GM06990 (cell line): ENCODE measurements around the gene SLC35A1.

Experiments
- DNase-seq: peaks from one replicate; pipeline ENCODE4 v3.0.0-alpha.2; 2011; ENCODE audit not compliant: insufficient read length; ENCODE audit errors: extremely low read depth
- H3K27me3 ChIP-seq: replicated peaks from 2 replicates; pipeline ENCODE4 v1.6.0; 2011; ENCODE audit warnings: low read length; ENCODE audit not compliant: control insufficient read depth, insufficient read depth
- H3K36me3 ChIP-seq: 2 replicates; pipeline ENCODE4 v1.5.1; 2011; ENCODE audit warnings: low read length; ENCODE audit not compliant: control insufficient read depth, insufficient read depth
- H3K4me3 ChIP-seq: replicated peaks from 2 replicates; pipeline ENCODE4 v1.5.1; 2011; ENCODE audit warnings: low read depth, mild to moderate bottlenecking, control low read depth, low read length
- TF ChIP-seq, protein P1 (sequence below): IDR thresholded peaks from 2 replicates; pipeline ENCODE4 v1.5.1; 2011; ENCODE audit warnings: low read length, control low read depth, mild to moderate bottlenecking, inconsistent platforms; ENCODE audit not compliant: insufficient read depth, poor library complexity, severe bottlenecking

The SLC35A1 gene

DNA sequence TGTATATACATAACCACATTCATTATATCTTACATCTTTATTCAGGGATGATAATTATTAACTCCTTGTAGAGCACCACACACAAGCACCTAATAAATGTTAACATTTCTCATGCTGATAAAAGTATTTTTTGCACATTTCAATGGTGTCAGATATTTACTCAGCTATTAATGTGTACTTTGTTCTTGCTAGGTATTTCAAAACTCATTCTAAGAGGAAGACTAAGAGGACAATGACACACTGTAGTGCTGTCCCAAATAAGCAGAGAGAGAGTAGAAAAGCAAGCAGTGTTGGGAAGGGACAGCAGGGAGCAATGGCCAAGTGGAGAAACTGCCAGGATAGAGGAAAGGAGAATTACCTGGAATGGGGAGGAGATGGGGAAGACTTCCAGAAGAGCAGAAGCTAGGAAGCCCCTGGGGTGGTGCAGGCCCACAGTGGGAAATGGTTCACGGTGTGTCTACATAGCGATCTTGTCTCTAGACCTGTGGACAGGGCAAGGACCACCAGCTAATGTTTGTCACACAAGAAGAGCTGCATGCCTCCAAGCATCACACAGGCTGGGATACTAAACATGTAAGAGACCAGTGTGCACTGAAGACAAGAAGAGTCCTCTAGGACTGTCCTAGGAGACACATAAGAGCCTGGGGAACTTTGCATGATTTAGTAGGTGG lies 61.7 kb downstream of the SLC35A1 start:
- TF ChIP-seq, protein P1, sequence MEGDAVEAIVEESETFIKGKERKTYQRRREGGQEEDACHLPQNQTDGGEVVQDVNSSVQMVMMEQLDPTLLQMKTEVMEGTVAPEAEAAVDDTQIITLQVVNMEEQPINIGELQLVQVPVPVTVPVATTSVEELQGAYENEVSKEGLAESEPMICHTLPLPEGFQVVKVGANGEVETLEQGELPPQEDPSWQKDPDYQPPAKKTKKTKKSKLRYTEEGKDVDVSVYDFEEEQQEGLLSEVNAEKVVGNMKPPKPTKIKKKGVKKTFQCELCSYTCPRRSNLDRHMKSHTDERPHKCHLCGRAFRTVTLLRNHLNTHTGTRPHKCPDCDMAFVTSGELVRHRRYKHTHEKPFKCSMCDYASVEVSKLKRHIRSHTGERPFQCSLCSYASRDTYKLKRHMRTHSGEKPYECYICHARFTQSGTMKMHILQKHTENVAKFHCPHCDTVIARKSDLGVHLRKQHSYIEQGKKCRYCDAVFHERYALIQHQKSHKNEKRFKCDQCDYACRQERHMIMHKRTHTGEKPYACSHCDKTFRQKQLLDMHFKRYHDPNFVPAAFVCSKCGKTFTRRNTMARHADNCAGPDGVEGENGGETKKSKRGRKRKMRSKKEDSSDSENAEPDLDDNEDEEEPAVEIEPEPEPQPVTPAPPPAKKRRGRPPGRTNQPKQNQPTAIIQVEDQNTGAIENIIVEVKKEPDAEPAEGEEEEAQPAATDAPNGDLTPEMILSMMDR: no peak
- DNase-seq: no peak
- Histone ChIP-seq H3K36me3 (peaks cover 9% of the 10 kb centered on the region), H3K27me3 (no peaks in the 10 kb centered on the region), H3K4me3 (no peak overlapping the region)

DNA sequence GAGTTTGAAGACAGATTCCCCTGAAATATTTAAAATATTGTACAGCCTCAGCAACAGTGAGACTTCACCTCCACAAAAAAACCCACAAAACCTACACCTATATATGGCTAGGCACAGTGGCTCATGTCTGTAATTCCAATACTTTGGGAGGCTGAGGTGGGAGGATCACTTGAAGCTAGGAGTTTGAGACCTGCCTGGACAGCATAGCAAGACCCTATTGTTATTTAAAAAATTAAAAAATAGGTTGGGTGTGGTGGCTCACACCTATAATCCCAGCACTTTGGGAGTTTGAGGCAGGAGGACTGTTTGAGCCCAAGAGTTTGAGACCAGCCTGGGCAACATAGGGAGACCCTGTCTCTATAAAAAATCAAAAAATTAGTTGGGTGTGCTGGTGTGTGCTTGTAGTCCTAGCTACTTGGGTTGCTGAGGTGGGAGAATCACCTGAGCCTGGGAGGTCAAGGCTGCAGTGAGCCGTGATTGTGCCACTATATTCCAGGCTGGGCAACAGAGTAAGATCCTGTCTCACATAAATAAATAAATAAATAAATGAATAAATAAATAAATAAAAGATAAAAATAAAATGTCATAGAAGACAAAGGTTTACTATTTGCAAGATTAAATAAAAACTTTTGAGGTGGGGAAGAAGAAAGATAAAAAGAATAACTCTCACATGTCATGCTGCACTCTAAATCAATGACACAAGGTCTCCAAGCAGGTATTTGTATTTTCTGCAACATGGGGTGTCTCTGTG lies 65.9 kb downstream of the SLC35A1 start:
- H3K4me3 ChIP-seq: no peak overlapping the region
- TF ChIP-seq, protein P1: no peak
- H3K36me3 ChIP-seq: peaks cover 8% of the 10 kb centered on the region
- no peaks in the 10 kb centered on the region for H3K27me3 ChIP-seq
- DNase-seq: no peak

DNA sequence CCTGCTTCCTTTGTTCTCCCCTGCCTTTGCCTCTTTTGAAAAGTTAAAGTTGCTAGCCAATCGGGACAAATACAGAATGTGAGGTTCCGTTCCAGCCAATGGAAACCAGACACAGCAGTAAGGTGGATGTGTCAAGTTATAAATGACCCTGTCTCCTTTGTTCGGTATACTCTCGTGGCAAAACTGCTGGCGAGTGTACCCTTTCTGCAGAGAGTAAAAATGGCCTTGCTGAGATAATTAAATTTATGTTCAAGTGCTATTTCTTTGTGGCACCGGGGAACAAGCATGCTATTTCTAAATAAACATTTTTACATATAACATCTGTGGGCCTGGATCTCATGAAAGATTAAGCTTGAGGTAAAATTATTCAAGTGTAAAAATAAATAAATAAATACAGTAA lies 66.8 kb downstream of the SLC35A1 start:
- Histone ChIP-seq H3K27me3 (no peaks in the 10 kb centered on the region), H3K36me3 (peaks cover 7% of the 10 kb centered on the region), H3K4me3 (no peak overlapping the region)
- no peak for DNase-seq
- TF ChIP-seq, protein P1: no peak

DNA sequence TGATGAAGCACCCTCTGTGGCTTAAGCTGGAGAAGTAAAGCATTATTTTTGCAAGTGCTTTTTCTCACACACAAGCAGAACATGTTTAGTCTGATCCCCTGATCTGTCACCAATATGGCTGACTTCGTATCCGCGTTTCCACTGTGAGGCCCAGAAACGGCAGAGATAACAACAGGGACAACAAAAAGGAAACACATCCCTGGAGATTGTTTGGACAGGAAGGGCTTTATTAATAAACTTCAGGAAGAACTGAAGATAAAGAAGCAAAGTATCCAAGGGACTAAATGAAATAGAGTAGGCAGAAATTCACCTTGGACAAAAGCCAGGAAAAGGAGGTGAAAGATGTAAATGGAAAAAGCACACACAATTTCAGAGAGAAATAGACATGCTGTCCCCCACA lies 67.8 kb downstream of the SLC35A1 start:
- no peak overlapping the region for H3K4me3 ChIP-seq
- no peak for DNase-seq
- peaks cover 5% of the 10 kb centered on the region for H3K36me3 ChIP-seq
- TF ChIP-seq, protein P1: no peak
- no peaks in the 10 kb centered on the region for H3K27me3 ChIP-seq

DNA sequence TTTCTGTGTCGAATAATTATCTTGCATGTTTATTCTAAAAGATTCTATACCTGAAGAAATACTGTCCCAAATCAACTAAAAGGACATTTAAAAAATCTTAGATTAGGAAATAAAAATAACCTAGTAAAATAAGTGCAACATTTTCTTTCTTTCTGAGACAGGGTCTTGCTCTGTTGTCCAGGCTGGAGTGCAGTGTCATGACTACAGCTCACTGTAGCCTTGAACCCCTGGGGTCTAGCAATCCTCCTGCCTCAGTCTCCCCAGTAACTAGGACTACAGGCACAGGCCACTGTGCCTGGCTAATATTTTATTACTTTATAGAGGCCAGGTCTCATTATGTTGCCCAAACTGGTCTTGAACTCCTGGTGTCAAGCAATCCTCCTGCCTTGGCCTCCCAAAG lies 68.3 kb downstream of the SLC35A1 start:
- peaks cover 5% of the 10 kb centered on the region for H3K36me3 ChIP-seq
- H3K27me3 ChIP-seq: no peaks in the 10 kb centered on the region
- H3K4me3 ChIP-seq: no peak overlapping the region
- no peak for DNase-seq
- TF ChIP-seq, protein P1: no peak
